Neural cell (in vitro differentiated cells): ENCODE data around the gene TGFBR3. TPM values are rescaled to one million over a fixed set of nuclear protein-coding genes. Genes with fewer than 3 reads are reported as not detected.

ENCODE experiments used
- H2AFZ ChIP-seq: fragments of 200-600, 300-800 bp; sonication (generic), shearing (Covaris generic); 2 replicates; pipeline ENCODE4 v1.6.0; 2014; ENCODE audit warnings: low read depth, mild to moderate bottlenecking, antibody characterized with exemption, low read length, moderate library complexity
- H3F3A ChIP-seq: fragments of 200-600 bp; shearing (Covaris generic); 2 replicates; pipeline ENCODE4 v1.6.1; 2016; ENCODE audit warnings: mild to moderate bottlenecking, moderate library complexity, mixed read lengths, antibody characterized with exemption, low read length; ENCODE audit not compliant: insufficient read depth, poor library complexity, severe bottlenecking
- H3K27ac ChIP-seq: fragments of 200-600, 300-800 bp; sonication (generic), shearing (Covaris generic); 2 replicates; pipeline ENCODE4 v1.5.1; 2014; ENCODE audit warnings: mild to moderate bottlenecking, low read length, moderate library complexity
- H3K27me3 ChIP-seq: fragments of 300-800, 200-600 bp; sonication (generic), shearing (Covaris generic); 2 replicates; pipeline ENCODE4 v1.6.0; 2014; ENCODE audit warnings: mild to moderate bottlenecking, low read depth, low read length, moderate library complexity; ENCODE audit not compliant: insufficient read depth
- H3K36me3 ChIP-seq: fragments of 300-800, 200-600 bp; sonication (generic), shearing (Covaris generic); 2 replicates; pipeline ENCODE4 v1.5.1; 2014; ENCODE audit warnings: mild to moderate bottlenecking, antibody characterized with exemption, low read length, moderate library complexity; ENCODE audit not compliant: insufficient read depth
- H3K4me2 ChIP-seq: fragments of 300-800, 200-600 bp; sonication (generic), shearing (Covaris generic); 2 replicates; pipeline ENCODE4 v1.6.0; 2014; ENCODE audit warnings: mild to moderate bottlenecking, low read length
- H3K4me3 ChIP-seq: fragments of 300-800, 200-600 bp; sonication (generic), shearing (Covaris generic); 2 replicates; pipeline ENCODE4 v1.5.1; 2014; ENCODE audit warnings: mild to moderate bottlenecking, low read length, moderate library complexity
- H3K79me2 ChIP-seq: fragments of 200-600 bp; shearing (Covaris generic); replicated peaks from 2 replicates; pipeline ENCODE4 v1.6.0; 2014; ENCODE audit warnings: mild to moderate bottlenecking, low read length, moderate library complexity; ENCODE audit not compliant: insufficient read depth
- H3K9ac ChIP-seq: fragments of 300-800, 200-600 bp; sonication (generic), shearing (Covaris generic); 2 replicates; pipeline ENCODE4 v1.6.1; 2016; ENCODE audit warnings: mild to moderate bottlenecking, low read length, mixed read lengths
- H3K9me2 ChIP-seq: fragments of 200-600 bp; shearing (Covaris generic); 2 replicates; pipeline ENCODE4 v1.6.1; 2016; ENCODE audit warnings: mild to moderate bottlenecking, low read length, mixed read lengths; ENCODE audit not compliant: insufficient read depth
- H3K9me3 ChIP-seq: fragments of 200-600, 300-800 bp; sonication (generic), shearing (Covaris generic); 2 replicates; pipeline ENCODE4 v1.6.1; 2016; ENCODE audit warnings: mild to moderate bottlenecking, mixed run types, low read length, moderate library complexity, mixed read lengths
- H4K20me1 ChIP-seq: fragments of 200-600 bp; shearing (Covaris generic); 2 replicates; pipeline ENCODE4 v1.6.1; 2016; ENCODE audit warnings: mild to moderate bottlenecking, mixed run types; ENCODE audit not compliant: insufficient read depth
- CTCF ChIP-seq: fragments of 450-650 bp; IDR thresholded peaks from 2 replicates; pipeline ENCODE4 v1.5.1; 2014; ENCODE audit warnings: antibody characterized with exemption, mild to moderate bottlenecking, moderate library complexity; ENCODE audit not compliant: poor library complexity, severe bottlenecking
- EP300 ChIP-seq: fragments of 450-650 bp; conservative IDR thresholded peaks from 2 replicates; pipeline ENCODE4 v1.6.1; 2014; ENCODE audit warnings: antibody characterized with exemption, mild to moderate bottlenecking, moderate library complexity; ENCODE audit not compliant: poor library complexity, severe bottlenecking
- EZH2 ChIP-seq: fragments of 200-600, 300-800 bp; shearing (Covaris generic), sonication (generic); IDR thresholded peaks from 2 replicates; pipeline ENCODE4 v1.6.1; 2014; ENCODE audit warnings: antibody characterized with exemption, low read length, borderline replicate concordance, mild to moderate bottlenecking; ENCODE audit not compliant: insufficient read depth, poor library complexity, severe bottlenecking
- MXI1 ChIP-seq: fragments of 450-650 bp; conservative IDR thresholded peaks from 2 replicates; pipeline ENCODE4 v1.6.1; 2014; ENCODE audit warnings: antibody characterized with exemption, mild to moderate bottlenecking; ENCODE audit not compliant: poor library complexity, severe bottlenecking
- POLR2AphosphoS5 ChIP-seq: IDR thresholded peaks from 2 replicates; pipeline ENCODE4 v1.6.1; 2012
- RAD21 ChIP-seq: fragments of 450-650 bp; conservative IDR thresholded peaks from 2 replicates; pipeline ENCODE4 v1.6.1; 2014; ENCODE audit warnings: antibody characterized with exemption, mild to moderate bottlenecking, moderate library complexity
- REST ChIP-seq: IDR thresholded peaks from 2 replicates; pipeline ENCODE4 v1.6.1; 2012; ENCODE audit warnings: borderline replicate concordance
- SMC3 ChIP-seq: fragments of 450-650 bp; conservative IDR thresholded peaks from 2 replicates; pipeline ENCODE4 v1.6.1; 2014; ENCODE audit warnings: antibody characterized with exemption, mild to moderate bottlenecking, moderate library complexity; ENCODE audit not compliant: poor library complexity
- TAF1 ChIP-seq: IDR thresholded peaks from 2 replicates; pipeline ENCODE4 v1.6.1; 2012; ENCODE audit warnings: low read depth
- polyA plus RNA-seq: library from polyadenylated mRNA; depleted of rRNA; stranded (reverse); fragments of >200 nt; gene quantifications from 2 replicates; pipeline ENCODE4 v1.2.3, GENCODE V29; 2014

Gene TGFBR3
- polyA plus RNA-seq, 1 donor from 2014 or later: 0.25 TPM

DNA sequence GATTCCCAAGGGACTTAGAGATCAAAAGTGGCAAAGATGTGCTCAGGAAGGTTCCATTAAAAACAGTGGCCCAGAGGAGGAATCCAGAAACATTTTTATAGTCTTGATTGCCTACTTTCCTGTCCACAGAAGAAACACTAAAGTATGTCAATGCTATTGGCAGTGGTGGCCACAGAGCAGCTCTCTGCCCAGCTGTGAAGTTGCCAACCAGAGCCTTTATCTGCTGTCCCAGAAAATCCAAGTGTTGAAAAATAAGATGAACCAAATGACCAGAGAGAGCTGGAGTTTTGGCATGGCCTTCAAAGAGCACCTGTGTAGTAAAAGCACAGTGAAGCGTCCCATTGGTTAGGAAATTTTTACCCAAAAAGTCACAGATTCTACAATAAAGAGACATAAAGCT, 181.2 kb downstream of the TGFBR3 start:
- Histone ChIP-seq H2AFZ (no peak overlapping the region), H3K9me2 (no peaks in the 10 kb centered on the region), H3K9me3 (no peaks in the 10 kb centered on the region), H3K27ac (no peak overlapping the region), H3K4me2 (no peak overlapping the region), H3K4me3 (no peak overlapping the region), H4K20me1 (no peaks in the 10 kb centered on the region), H3F3A (no peaks in the 10 kb centered on the region), H3K27me3 (no peaks in the 10 kb centered on the region), H3K9ac (no peak overlapping the region), H3K79me2 (no peaks in the 10 kb centered on the region), H3K36me3 (no peaks in the 10 kb centered on the region)
- TF ChIP-seq POLR2AphosphoS5: no peak
- TF ChIP-seq MXI1: no peak
- TF ChIP-seq CTCF: no peak
- TF ChIP-seq SMC3: no peak
- TF ChIP-seq REST: no peak
- TF ChIP-seq EP300: no peak

DNA sequence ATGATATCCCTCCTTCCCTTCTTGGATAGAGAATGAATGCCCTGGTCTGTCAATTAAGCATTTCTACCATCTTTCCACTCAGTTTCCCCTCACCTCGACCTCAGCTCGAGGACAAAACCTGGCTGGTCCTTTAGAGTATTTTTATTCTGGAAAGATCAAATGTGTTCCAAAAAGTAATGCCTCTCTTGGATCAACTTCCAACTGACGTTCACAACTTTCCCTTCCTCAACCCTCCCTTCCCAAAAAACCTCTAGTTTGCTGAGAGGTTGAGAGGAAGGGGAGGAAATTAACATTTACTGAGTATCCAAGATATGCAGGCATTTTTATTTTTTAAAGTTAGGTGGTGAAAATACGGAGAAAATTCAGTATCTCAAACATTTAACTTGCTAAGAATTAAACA, 182.9 kb downstream of the TGFBR3 start:
- Histone ChIP-seq H2AFZ (no peak overlapping the region), H3K27me3 (no peaks in the 10 kb centered on the region), H3K4me2 (no peak overlapping the region), H3K79me2 (no peaks in the 10 kb centered on the region), H3K4me3 (no peak overlapping the region), H3K9me2 (no peaks in the 10 kb centered on the region), H3K36me3 (no peaks in the 10 kb centered on the region), H3K27ac (no peak overlapping the region), H3F3A (no peaks in the 10 kb centered on the region), H3K9ac (no peak overlapping the region), H4K20me1 (no peaks in the 10 kb centered on the region), H3K9me3 (no peaks in the 10 kb centered on the region)
- no peak for TF ChIP-seq POLR2AphosphoS5
- no peak for TF ChIP-seq MXI1
- TF ChIP-seq EP300: no peak
- TF ChIP-seq CTCF: no peak
- no peak for TF ChIP-seq TAF1
- TF ChIP-seq SMC3: no peak
- TF ChIP-seq RAD21: no peak
- TF ChIP-seq EZH2: no peak
- TF ChIP-seq REST: no peak
